Measurements from ENCODE around the gene LYSMD2.

The LYSMD2 gene

GRCh38 chr15:51677021-51677420, 60.4 kb downstream of the LYSMD2 start:
- in situ Hi-C loops (cut with MboI; ENCODE audit: low sequenced_read_pairs), result no loop called here

- in situ Hi-C loops (cut with MboI; ENCODE audit: low sequenced_read_pairs), result no loop called here
These were observed 62.2 kb downstream of the LYSMD2 start for GRCh38 chr15:51675234-51675633.

All from HL-60/S4 (cell line).